GM23338 (cell line): ENCODE measurements around the gene GNAI1. TPM values are rescaled to one million over a fixed set of nuclear protein-coding genes. Genes with fewer than 3 reads are reported as not detected.

Experiments used
- ATAC-seq: fragments of 200-7000 bp; cut with Tn5 transposase; 3 replicates; pipeline ENCODE4 v1.9.1; 2020
- DNase-seq: peaks from one replicate; pipeline ENCODE4 v3.0.0-alpha.2; 2015; ENCODE audit warnings: low spot score
- H2AFZ ChIP-seq: fragments of 200-600 bp; sonication (generic); 2 replicates; pipeline ENCODE4 v1.8.0; 2016; ENCODE audit warnings: antibody characterized with exemption, mild to moderate bottlenecking, moderate library complexity
- H3F3A ChIP-seq: fragments of 200-600 bp; sonication (generic); replicated peaks from 2 replicates; pipeline ENCODE4 v1.8.0; 2017; ENCODE audit warnings: antibody characterized with exemption, mixed run types, low read depth
- H3K27ac ChIP-seq: fragments of 200-600 bp; sonication (generic); 2 replicates; pipeline ENCODE4 v1.6.1; 2016; ENCODE audit warnings: low read depth
- H3K27me3 ChIP-seq: fragments of 200-600 bp; sonication (generic); 2 replicates; pipeline ENCODE4 v1.8.0; 2016; ENCODE audit warnings: mild to moderate bottlenecking, mixed run types, moderate library complexity; ENCODE audit not compliant: insufficient read depth
- H3K36me3 ChIP-seq: fragments of 200-600 bp; sonication (generic); 2 replicates; pipeline ENCODE4 v1.8.0; 2016; ENCODE audit warnings: mild to moderate bottlenecking; ENCODE audit not compliant: insufficient read depth
- H3K4me1 ChIP-seq: fragments of 200-600 bp; sonication (generic); 2 replicates; pipeline ENCODE4 v1.8.0; 2016; ENCODE audit warnings: mild to moderate bottlenecking, moderate library complexity; ENCODE audit not compliant: insufficient read depth
- H3K4me2 ChIP-seq: fragments of 200-600 bp; sonication (generic); 2 replicates; pipeline ENCODE4 v1.7.1; 2017; ENCODE audit warnings: mixed run types
- H3K4me3 ChIP-seq: fragments of 200-600 bp; sonication (generic); 2 replicates; pipeline ENCODE4 v1.6.1; 2016; ENCODE audit warnings: mixed run types
- H3K79me2 ChIP-seq: fragments of 200-600 bp; sonication (generic); replicated peaks from 2 replicates; pipeline ENCODE4 v1.8.0; 2017; ENCODE audit warnings: mild to moderate bottlenecking; ENCODE audit not compliant: insufficient read depth
- H3K9me2 ChIP-seq: fragments of 200-600 bp; sonication (generic); 2 replicates; pipeline ENCODE4 v1.8.0; 2017; ENCODE audit not compliant: insufficient read depth
- H4K20me1 ChIP-seq: fragments of 200-600 bp; sonication (generic); replicated peaks from 2 replicates; pipeline ENCODE4 v1.8.0; 2017; ENCODE audit warnings: mild to moderate bottlenecking; ENCODE audit not compliant: insufficient read depth
- H3K27ac Mint-ChIP-seq: 2 replicates; pipeline ENCODE4 v1.8.0; 2020; ENCODE audit warnings: inconsistent platforms, mild to moderate bottlenecking, moderate library complexity, mixed read lengths
- H3K27me3 Mint-ChIP-seq: 3 replicates; pipeline ENCODE4 v1.8.0; 2022; ENCODE audit warnings: low read depth, mild to moderate bottlenecking, moderate library complexity, mixed read lengths, inconsistent platforms; ENCODE audit not compliant: insufficient read depth, poor library complexity
- H3K36me3 Mint-ChIP-seq: 3 replicates; pipeline ENCODE4 v1.8.0; 2021; ENCODE audit warnings: low read depth, mild to moderate bottlenecking, inconsistent platforms, moderate library complexity, mixed read lengths
- H3K4me1 Mint-ChIP-seq: 3 replicates; pipeline ENCODE4 v1.8.0; 2020; ENCODE audit warnings: mild to moderate bottlenecking, inconsistent platforms, mixed read lengths
- H3K4me3 Mint-ChIP-seq: 3 replicates; pipeline ENCODE4 v1.8.0; 2021; ENCODE audit warnings: moderate library complexity, mild to moderate bottlenecking, inconsistent platforms, mixed read lengths
- H3K9me3 Mint-ChIP-seq: 3 replicates; pipeline ENCODE4 v1.8.0; 2020; ENCODE audit warnings: moderate library complexity, mild to moderate bottlenecking, inconsistent platforms, mixed read lengths
- CREB1 ChIP-seq: fragments of 250-450 bp; sonication (Bioruptor Pico); IDR thresholded peaks from 2 replicates; pipeline ENCODE4 v1.5.0; 2020; ENCODE audit warnings: low read depth, mild to moderate bottlenecking, moderate library complexity
- CTCF ChIP-seq, 2 experiments: fragments of 200-600 bp in 1 of 2; sonication (generic) in 1 of 2; conservative IDR thresholded peaks; 2 replicates each; pipeline versions ENCODE4 v1.5.1 to v1.6.1; 2016 to 2017; ENCODE audit warnings: antibody characterized with exemption in 2 of 2, low read depth in 2 of 2, mild to moderate bottlenecking in 2 of 2, moderate library complexity in 1 of 2
- ETS1 ChIP-seq: IDR thresholded peaks from 2 replicates; pipeline ENCODE4 v1.6.1; 2016; ENCODE audit warnings: antibody characterized with exemption
- EZH2phosphoT487 ChIP-seq: fragments of 200-600 bp; sonication (generic); IDR thresholded peaks from one replicate; pipeline ENCODE4 v1.8.1; 2018; ENCODE audit warnings: antibody characterized with exemption; ENCODE audit not compliant: unreplicated experiment
- JUNB ChIP-seq: IDR thresholded peaks from one replicate; pipeline ENCODE4 v1.6.1; 2016; ENCODE audit warnings: antibody characterized with exemption; ENCODE audit not compliant: unreplicated experiment
- POLR2AphosphoS5 ChIP-seq: IDR thresholded peaks from 2 replicates; pipeline ENCODE4 v1.6.1; 2016; ENCODE audit warnings: antibody characterized with exemption, low read depth
- ZNF114 ChIP-seq: fragments of 250-450 bp; sonication (Bioruptor Pico); IDR thresholded peaks from 2 replicates; pipeline ENCODE4 v1.5.0; 2020; ENCODE audit warnings: mild to moderate bottlenecking, moderate library complexity
- ZNF331 ChIP-seq: fragments of 250-450 bp; sonication (Bioruptor Pico); IDR thresholded peaks from 2 replicates; pipeline ENCODE4 v1.5.0; 2020; ENCODE audit warnings: low read depth, mild to moderate bottlenecking, moderate library complexity
- ZNF462 ChIP-seq: fragments of 250-450 bp; sonication (Bioruptor Pico); IDR thresholded peaks from 2 replicates; pipeline ENCODE4 v1.5.0; 2020; ENCODE audit warnings: mild to moderate bottlenecking, moderate library complexity
- polyA plus RNA-seq: library from polyadenylated mRNA; unstranded; fragments of >200 nt; fragmentation: Nextera tagmentation; extraction: Ambion mirVana; gene quantifications from 2 replicates; pipeline ENCODE4 v1.2.1, GENCODE V29; 2016
- total RNA-seq: library from RNA; depleted of rRNA; stranded (reverse); fragments of >200 nt; shearing (Covaris generic); gene quantifications from 2 replicates; pipeline ENCODE4 v1.2.3, GENCODE V29; 2014

GNAI1 gene
- total and polyA plus RNA-seq, 2 experiments from 2014 or later = 31.3 to 36.9 TPM

GRCh38 chr7:80204454-80204853 is 69.8 kb downstream of the GNAI1 start:
- Histone ChIP-seq H3K9me2 (no peaks in the 10 kb centered on the region), H3K4me1 (no peaks in the 10 kb centered on the region), H3K4me2 (no peak overlapping the region), H4K20me1 (no peaks in the 10 kb centered on the region), H2AFZ (no peak overlapping the region), H3K79me2 (no peaks in the 10 kb centered on the region), H3K36me3 (no peaks in the 10 kb centered on the region), H3K27ac (no peak overlapping the region), H3K4me3 (no peak overlapping the region), H3K27me3 (no peaks in the 10 kb centered on the region), H3F3A (no peaks in the 10 kb centered on the region)
- Mint-ChIP-seq H3K27me3 (no peaks in the 10 kb centered on the region), H3K27ac (no peak overlapping the region), H3K9me3 (no peaks in the 10 kb centered on the region), H3K4me1 (no peaks in the 10 kb centered on the region), H3K36me3 (peaks cover 15% of the 10 kb centered on the region; the same call in 2 of the 3 replicates), H3K4me3 (no peak overlapping the region)
- no peak for TF ChIP-seq ZNF331 (CRISPR knock-in tag)
- TF ChIP-seq CREB1 (CRISPR knock-in tag) = no peak
- TF ChIP-seq ZNF114 (CRISPR knock-in tag) = no peak
- TF ChIP-seq ZNF462 = no peak
- DNase-seq = no peak
- no peak for ATAC-seq

- no peaks in the 10 kb centered on the region for H3K27me3 ChIP-seq
- H3K4me1 ChIP-seq = no peaks in the 10 kb centered on the region
- H3F3A ChIP-seq = no peaks in the 10 kb centered on the region
- Mint-ChIP-seq H3K27ac (no peak overlapping the region; the same call in 1 of the 2 replicates), H3K4me3 (no peak overlapping the region), H3K9me3 (no peaks in the 10 kb centered on the region), H3K4me1 (no peaks in the 10 kb centered on the region), H3K36me3 (peaks cover 11% of the 10 kb centered on the region; the same call in 2 of the 3 replicates), H3K27me3 (no peaks in the 10 kb centered on the region)
- no peak overlapping the region for H3K27ac ChIP-seq
- ATAC-seq (no peak), DNase-seq (no peak)
- H3K4me3 ChIP-seq = no peak overlapping the region
- no peak overlapping the region for H2AFZ ChIP-seq
- H3K79me2 ChIP-seq = no peaks in the 10 kb centered on the region
- no peaks in the 10 kb centered on the region for H4K20me1 ChIP-seq
- H3K9me2 ChIP-seq = no peaks in the 10 kb centered on the region
- H3K36me3 ChIP-seq = no peaks in the 10 kb centered on the region
- no peak overlapping the region for H3K4me2 ChIP-seq
- no peak for TF ChIP-seq CREB1 (CRISPR knock-in tag)
- TF ChIP-seq POLR2AphosphoS5 = no peak
- TF ChIP-seq JUNB = no peak
- no peak for TF ChIP-seq EZH2phosphoT487
- no peak for TF ChIP-seq CTCF (conservative IDR thresholded peaks at IDR 0.05; ENCODE audit: low read depth in 2 of 2)
- no peak for TF ChIP-seq ETS1
Measured at GRCh38 chr7:80204919-80205318, 70.3 kb downstream of the GNAI1 start.
